Kasumi-1 (cell line): ENCODE data around the gene ZBTB8A.
"Not testable (repeated sequence)": the region's sequence is repeated elsewhere in the genome, so short reads cannot be mapped to it uniquely, and the experiment has no call there.

Source experiments
- DNase-seq, 2 experiments: peaks; one replicate each; lab custom pipeline; 2025; lab: John Stamatoyannopoulos, UW

Gene ZBTB8A

DNA sequence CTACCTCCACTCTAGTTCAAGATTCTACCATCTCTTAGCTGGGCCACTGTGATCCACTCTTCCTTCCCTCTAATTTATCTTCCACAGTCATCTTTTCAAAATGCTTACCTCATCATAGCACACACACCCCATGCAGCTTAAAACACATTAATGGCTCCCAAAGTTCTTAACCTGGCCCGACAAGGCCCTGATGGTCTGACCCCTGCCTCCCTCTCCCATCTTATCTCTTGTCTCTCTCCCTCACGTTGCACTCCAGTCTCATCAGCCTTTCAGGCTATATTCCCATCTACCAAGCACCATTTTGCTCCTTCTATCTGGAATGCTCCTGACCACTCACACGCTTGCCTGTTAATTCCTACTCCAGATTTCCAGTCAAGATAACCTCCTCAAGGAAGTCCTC lies 2.5 kb upstream of the ZBTB8A start:
- no peak for DNase-seq

DNA sequence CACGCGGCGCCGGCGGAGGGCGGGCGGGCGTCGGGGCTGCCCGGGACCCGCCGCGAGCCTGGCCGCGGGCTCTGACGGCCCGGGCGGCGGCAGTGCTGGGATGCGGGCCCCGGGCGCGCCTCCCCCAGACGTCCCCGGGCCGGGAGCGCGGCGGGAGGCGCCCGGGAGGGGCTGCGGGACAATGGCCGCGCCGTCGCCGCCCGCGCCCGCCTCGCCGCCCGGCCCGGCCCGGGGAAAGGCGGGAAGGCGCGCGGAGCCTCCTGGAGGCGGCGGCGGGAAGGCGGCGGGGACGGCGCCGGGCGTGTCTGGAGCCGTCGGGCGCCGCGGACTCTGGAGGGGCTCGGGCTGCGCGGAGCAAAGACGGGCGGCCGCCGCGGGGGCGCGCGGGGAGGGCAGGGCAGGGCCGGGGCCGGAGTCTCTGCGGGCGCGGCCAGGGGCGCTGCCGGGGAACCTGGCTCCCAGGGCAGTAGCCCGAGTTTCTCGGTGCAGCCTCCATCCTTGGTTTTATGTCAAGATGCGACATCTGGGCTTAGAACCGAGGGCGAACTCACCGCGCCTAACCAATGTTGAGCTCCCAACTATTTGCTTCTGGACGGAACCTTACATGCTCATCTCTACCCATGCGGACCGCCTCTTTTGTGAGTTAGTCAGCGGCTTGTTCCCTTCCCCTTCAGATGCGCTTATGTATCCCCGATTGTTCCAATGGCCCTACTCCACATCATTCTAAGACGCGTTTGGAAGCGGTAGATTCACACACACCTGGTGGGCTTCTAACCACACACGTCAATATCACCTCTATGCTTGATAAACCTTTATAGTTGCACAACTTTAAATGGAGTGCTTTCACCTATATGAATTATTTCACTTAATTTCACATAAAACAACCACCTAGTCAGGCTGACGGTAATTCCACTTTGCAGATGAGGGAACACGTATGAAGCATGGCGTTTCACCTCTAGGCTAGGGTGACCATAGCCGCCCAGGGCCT lies 651 bp downstream of the ZBTB8A start:
- peak; percentile 34 for DNase-seq

DNA sequence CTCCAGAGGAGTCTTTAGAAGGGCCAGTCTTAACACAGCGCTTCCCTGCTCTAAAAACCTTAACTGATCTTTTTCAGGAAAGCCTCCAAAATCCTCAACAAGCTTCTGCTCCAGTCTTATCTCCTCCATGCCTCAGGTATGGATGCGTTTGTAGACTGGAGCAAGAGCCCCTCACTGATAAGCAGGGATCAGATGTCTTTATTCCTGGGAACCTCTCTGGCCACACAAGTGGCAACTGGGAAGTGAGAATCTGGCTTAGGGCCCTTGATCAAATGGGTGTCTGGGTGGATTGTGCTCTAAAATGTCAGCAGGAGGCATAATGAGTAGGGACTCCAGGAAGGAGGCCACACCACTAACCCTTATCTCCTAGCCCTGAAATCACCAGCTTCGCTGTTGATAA lies 1.4 kb downstream of the ZBTB8A start:
- no peak for DNase-seq

- DNase-seq: no peak
These were observed 1.9 kb downstream of the ZBTB8A start for GRCh38 chr1:32541064-32541566.

DNA sequence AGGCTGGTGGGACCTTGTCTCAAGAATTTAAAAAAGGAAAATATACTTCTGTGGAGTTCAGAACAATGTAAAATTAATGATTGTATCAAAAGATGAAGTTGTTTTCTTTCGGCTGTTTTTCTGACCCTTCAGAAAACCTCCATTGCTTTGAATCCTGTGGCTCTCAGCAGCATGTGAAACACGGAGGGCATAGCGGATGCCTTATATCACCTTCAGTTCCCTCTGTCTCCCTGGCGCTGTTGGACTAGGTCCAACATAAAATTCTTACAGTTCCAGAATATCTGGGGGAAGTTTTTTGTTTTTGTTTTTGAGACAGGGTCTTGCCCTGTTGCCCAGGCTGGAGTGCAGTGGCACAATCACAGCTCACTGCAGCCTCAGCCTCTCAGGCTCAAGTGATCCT lies 7.4 kb downstream of the ZBTB8A start:
- DNase-seq: no peak

GRCh38 chr1:32549616-32550015 lies 10.4 kb downstream of the ZBTB8A start:
- DNase-seq: no peak

DNA sequence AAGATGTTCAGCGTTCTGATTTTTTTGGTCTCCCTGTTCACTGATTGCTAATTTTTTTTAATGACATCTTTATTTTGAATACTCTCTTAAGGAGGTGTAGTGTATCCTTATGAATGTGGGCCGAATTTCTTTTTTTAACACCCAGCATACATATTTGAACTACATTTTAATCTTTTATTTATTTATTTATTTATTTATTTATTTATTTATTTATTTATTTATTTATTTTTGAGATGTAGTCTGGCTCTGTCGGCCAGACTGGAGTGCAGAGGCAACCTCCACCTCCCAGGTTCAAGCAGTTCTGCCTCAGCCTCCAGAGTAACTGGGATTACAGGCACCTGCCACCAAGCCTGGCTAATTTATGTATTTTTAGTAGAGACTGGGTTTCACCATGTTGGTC lies 15.1 kb downstream of the ZBTB8A start:
- DNase-seq: no peak

DNA sequence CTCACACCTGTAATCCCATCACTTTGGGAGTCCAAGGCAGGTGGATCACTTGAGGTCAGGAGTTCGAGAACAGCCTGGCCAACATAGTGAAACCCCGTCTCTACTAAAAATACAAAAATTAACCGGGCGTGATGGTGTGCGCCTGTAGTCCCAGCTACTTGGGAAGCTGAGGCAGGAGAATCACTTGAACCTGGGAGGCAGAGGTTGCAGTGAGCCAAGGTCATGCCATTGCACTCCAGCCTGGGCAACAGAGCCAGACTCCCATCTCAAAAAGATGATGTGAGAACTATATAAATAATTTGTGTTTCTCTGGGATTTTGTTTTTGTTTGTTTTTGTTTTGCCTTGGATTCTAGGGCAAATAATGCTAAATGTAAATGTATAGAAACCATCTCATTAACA lies 17.8 kb downstream of the ZBTB8A start:
- not testable (repeated sequence) for DNase-seq

DNA sequence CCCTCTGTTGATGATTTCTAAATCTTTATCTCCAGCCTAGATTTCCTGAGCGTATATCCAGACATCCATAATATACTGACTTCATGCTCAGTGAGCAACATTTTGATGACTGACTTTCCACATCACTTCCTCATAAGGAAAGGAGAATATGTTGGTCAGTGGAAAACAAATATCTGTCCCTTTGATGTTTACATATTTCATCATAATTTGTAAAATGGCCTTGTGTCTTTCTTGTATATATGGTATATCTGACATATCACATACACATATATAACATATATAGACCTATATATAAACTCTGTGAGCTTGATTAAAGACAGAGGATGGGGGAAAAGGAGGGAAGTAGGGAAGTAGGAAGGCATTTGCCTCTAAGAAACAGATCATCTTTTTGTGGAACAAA lies 18.6 kb downstream of the ZBTB8A start:
- DNase-seq: no peak

DNA sequence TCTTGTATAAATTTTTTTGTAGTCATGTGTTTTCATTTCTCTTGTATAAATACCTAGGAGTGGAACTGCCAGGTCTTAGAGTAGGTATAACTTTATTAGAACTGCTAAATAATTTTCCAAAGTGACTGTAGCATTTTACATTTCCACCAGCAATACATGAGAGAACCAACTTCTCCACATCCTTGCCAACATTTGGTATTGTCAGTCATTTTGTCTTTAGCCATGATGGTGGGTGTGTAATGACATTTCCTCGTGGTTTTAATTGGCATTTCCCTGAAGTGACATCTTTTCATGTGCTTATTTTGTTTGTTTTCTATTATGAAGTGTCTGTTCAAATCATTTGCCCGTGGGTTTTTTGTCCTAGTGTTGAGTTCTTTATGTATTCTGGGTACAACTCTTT lies 29.7 kb downstream of the ZBTB8A start:
- DNase-seq: no peak

- no peak for DNase-seq
These were observed 41.3 kb downstream of the ZBTB8A start for GRCh38 chr1:32580348-32581017.

DNA sequence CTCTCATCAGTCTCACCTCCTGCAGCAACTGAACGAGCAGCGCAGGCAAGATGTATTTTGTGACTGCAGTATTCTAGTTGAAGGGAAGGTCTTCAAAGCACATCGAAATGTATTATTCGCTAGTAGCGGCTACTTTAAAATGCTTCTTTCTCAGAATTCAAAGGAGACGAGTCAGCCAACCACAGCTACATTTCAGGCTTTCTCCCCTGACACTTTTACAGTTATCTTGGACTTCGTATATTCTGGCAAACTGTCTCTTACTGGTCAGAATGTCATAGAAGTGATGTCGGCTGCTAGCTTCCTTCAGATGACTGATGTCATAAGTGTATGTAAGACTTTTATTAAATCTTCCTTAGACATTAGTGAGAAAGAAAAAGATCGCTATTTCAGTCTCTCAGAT lies 53.7 kb downstream of the ZBTB8A start:
- no peak for DNase-seq

- DNase-seq: no peak
These were observed 60.8 kb downstream of the ZBTB8A start for GRCh38 chr1:32600034-32600433.

GRCh38 chr1:32605711-32606424 lies 66.6 kb downstream of the ZBTB8A start:
- DNase-seq: no peak

DNA sequence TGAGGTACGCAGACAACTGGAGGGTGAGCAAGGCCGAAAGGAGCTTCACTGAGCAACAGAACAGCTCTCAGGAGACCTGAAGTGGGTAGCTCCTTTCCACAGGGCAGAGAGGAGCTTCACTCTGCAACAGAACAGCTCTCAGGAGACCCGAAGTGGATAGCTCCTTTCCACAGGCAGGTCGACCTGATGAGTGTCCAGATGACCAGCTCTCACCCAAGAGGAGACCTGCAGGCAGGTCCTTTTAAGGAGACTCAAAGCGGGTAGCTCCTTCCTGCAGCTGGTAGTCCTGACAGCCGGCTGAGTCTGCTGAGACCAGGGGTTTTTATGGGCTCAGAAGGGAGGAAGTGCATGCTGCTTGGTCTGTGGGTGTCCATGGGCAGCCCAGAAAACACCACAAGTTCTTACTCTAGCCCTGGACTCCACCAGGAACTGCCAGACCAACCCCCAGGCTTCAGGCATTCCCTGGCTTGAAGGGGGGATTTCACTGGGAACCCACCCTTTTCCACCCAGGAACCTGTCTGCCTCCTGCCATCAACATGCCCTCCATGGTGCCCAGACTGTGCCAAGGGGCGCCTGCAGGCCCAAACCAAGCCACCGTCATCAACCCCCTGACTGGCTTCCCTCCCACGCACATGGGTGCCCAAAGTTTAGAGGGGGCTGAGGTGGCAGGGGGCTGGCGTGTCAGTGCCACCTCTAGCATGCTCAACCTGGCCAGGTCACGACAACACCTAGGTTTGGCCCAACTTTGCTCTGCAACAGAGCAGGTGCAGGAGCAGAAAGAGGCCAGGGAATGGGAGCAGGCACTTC lies 67.5 kb downstream of the ZBTB8A start:
- DNase-seq: no peak

DNA sequence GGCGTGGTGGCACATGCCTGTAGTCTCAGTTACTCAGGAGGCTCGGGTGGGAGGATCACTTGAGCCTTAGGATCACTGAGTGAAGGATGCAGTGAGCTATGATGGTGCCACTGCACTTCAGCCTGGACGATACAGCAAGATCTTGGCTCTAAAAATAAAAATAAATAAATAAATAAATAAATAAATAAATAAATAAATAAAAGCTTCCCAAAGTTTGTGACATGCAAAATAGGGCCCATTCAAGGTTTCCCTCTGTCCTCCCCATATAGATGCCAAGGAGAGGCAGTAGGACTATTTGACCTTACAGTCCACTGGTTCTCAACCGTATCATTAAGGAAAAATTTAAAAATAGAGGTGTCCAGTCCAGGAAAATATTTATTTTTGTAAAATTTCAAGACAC lies 70.0 kb downstream of the ZBTB8A start:
- DNase-seq: no peak

DNA sequence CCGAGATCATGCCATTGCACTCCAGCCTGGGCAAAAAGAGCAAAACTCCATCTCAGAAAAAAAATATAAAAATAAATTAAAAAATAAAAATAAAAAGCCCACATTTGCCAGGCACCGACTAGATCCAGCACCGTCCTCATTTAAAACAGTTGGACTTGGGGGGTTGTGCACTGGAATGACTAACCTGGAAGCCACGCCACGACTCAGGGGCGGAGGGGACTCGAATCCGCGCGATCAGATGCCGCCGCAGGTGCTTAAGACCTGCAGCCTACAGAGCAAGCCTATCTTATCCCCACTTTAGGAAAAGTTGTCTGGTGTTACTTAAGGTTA lies 72.6 kb downstream of the ZBTB8A start:
- no peak for DNase-seq

DNA sequence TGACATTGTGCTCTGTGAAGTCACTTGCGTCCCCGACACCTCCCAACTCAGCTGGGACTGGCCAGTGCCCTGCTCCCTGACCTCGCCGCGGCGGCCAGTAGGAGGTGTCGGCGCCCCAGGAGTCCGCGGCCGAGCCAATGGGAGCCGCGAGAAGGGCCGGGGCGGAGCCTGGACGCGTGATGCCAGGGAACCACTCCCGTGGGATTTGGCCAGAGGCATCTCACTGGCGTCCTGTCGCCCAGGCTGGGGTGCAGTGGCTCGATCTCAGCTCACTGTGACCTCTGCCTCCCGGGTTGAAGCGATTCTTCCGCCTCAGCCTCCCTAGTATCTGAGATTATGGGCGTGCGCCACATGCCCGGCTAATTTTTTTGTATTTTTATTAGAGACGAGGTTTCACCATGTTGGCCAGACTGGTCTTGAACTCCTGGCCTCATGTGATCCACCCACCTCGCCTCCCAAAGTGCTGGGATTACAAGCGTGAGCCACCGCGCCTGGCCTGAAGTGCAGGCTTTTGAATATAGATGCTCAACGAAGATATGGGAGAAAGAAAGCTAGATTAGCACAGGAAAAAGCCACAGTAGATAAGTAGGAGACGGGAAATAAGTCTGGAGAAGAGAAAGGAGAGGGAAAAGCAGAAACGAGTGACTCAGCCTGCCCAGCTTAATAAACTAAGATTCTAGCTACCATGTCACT lies 73.1 kb downstream of the ZBTB8A start:
- peak; percentile 52 to 53 for DNase-seq

GRCh38 chr1:32613472-32613871 lies 74.2 kb downstream of the ZBTB8A start:
- DNase-seq: no peak

- DNase-seq: peak; percentile 37 to 38
These were observed 79.5 kb downstream of the ZBTB8A start for GRCh38 chr1:32618673-32619221.
